HPDE6-E6E7 (cell line): ENCODE results near the gene MTRR.
A peak's percentile ranks its signal among the peaks of the same experiment; 100 is the strongest.
"Not testable (repeated sequence)": the region's sequence is repeated elsewhere in the genome, so short reads cannot be mapped to it uniquely, and the experiment has no call there.

Experiments
- DNase-seq: peaks from one replicate; pipeline ENCODE4 v3.0.0; 2011; ENCODE audit warnings: missing footprints; ENCODE audit errors: extremely low spot score

Gene MTRR

DNA sequence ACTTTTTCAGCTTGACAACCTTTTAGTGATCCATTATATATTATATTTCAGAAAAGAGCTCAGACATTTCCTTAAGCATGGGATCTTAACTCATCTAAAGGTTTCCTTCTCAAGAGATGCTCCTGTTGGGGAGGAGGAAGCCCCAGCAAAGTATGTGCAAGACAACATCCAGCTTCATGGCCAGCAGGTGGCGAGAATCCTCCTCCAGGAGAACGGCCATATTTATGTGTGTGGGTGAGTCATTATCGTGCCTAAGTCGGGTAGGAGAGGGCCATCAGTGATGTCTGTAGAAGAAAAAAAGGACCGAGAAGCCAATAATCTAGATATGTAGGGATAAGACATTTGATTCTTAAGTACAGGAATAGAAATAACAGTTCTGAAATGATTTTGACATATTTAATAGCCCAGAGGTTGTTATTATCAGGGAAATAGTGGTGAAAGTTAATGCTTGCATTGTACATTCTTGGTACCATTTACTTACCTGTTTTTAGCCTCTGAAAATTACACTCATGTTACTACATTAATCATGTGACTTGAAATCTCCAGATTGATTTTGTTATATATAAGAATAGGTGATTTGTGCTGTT lies 28.2 kb downstream of the MTRR start:
- peak; percentile 44 for DNase-seq

GRCh38 chr5:7902201-7902600 lies 33.3 kb downstream of the MTRR start:
- no peak for DNase-seq

GRCh38 chr5:7902666-7903625 lies 34.0 kb downstream of the MTRR start:
- DNase-seq = no peak

DNA sequence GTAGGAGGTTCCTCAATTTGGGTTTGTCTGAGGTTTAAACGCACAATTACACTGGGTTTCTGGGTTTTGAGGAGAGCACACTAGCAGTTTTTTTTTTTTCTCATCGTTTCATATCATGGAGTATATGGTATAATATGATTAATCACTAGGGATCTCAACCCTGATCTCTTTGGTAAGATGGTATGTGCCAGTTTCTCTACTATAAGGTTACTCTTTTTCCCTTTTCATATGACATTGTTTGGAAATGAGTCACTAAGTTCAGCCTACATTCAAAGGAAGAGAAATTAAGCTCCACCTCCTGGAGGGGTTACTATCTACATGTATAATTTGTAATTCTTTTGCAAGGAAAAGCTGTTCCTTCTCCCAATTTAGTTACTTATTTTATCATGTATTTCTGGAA lies 35.2 kb downstream of the MTRR start:
- peak; percentile 26 for DNase-seq

DNA sequence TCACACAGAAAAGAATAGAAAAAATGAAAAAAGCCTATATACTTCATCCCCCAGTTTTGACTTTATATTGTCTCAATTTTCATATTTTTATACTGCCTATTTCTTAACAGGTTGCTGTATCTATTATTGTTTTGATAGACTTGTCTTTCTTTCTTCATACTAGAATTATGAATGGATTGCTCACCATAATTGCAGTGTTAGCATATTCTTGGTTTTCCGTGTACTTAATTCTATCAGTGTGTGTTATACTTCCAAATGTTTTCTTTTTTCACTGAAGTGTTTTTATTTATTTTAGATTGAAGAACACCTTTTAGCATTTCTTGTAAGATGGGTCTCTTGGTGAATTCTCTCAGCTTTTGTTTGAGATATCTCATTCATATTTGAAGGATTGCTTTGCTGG lies 38.7 kb downstream of the MTRR start:
- DNase-seq = no peak

- DNase-seq = no peak
Measured at GRCh38 chr5:7908317-7908716, 39.4 kb downstream of the MTRR start.

- no peak for DNase-seq
Measured at GRCh38 chr5:7910738-7911428, 41.9 kb downstream of the MTRR start.

DNA sequence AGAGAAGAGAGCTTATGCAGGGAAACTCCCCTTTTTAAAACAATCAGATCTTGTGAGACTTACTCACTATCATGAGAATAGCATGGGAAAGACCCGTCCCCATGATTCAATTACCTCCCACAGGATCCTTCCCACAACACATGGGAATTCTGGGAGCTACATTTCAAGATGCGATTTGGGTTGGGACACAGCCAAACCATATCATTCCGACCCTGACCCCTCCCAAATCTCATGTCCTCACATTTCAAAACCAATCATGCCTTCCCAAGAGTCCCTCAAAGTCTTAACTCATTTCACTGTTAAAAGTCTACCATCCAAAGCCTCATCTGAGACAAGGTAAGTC lies 42.5 kb downstream of the MTRR start:
- DNase-seq = not testable (repeated sequence)

DNA sequence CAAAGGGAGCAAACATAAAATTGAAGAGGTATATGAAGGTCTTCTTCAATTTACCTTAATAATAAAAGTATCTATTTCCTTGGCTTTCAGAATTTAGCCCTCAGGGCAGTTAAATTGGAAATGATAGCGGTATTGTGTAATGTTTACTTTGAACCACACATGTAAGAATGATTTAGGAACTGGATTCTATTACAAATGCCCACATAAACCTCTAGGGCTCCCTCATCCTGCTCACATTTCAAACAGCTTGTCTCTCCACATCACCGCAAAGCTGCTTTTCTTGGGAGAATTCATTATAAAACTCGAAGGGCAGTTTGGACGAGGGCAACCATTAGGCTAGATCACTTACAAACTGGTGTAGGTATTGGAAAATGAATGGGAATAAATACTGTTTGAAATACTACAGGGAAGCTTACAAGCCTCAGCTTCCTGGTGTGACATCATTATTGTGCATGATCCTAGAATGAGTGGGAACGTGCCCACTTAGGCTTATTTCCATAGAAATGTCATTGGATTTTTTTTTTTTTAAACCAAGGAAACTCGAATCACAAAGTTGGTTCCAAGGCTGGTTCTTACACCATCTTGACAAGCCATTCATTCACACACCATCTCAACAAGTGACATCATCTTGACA lies 47.3 kb downstream of the MTRR start:
- DNase-seq = no peak

DNA sequence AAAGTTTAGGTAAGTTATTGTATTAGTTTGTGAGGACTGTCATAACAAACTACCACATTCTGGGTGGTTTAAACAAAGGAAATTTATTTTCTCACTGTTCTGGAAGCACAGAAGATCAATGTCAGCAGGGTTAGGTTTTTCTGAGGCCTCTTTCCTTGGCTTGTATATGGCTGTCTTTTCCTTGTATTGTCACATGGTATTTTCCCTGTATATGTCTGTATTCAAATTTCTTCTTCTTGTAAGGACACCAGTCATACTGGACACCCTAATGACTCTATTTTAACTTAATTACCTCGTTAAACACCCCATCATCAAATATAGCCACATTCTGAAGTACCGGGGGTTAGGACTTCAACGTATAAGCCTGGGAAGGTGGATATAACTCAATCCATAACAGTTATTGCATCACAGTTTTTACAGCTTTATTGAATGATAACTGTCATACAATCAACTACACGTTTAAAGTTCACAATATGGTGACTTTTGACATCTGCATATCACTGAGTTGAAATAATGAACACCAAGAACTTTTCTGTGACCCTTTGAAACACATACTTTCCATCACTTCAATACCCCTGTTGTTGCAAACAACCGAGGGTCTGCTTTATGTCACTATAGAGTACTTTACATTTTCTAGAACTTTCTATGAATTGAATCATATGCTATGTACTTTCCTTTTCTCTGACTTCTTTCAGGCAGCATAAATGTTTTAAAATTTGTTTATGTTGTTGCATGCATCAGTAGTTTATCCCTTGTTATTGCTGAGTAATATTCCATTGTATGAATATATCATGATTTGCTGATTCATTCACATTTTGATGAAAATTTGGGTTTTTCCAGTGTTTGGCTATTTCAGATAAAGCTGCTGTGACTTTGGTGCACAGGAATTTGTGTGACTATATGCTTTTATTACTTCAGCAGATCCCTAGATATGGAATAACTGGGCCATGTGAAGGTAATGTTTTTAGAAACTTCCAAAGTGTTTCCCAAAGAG lies 48.5 kb downstream of the MTRR start:
- DNase-seq = no peak

GRCh38 chr5:7925961-7926695 lies 57.2 kb downstream of the MTRR start:
- DNase-seq = no peak

DNA sequence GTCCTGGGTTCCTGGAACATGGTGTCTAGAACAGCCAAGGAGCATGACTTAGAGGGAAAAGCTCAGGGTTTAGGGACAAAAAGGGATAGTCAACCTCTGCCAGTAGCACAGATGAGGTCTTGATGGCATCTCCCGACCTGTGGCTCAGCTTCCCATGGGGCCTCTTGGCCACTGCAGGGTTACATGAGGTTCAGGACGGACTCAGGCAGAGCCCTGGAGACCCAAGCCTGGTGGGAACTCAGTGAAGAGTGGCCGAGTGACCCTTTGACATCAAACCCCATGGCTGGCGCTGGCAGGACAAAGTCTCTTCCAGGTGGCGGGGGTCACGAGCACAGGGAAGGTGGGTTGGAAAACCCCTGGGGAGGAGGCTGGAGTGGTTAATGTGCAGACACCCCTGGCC lies 57.8 kb downstream of the MTRR start:
- DNase-seq = no peak

DNA sequence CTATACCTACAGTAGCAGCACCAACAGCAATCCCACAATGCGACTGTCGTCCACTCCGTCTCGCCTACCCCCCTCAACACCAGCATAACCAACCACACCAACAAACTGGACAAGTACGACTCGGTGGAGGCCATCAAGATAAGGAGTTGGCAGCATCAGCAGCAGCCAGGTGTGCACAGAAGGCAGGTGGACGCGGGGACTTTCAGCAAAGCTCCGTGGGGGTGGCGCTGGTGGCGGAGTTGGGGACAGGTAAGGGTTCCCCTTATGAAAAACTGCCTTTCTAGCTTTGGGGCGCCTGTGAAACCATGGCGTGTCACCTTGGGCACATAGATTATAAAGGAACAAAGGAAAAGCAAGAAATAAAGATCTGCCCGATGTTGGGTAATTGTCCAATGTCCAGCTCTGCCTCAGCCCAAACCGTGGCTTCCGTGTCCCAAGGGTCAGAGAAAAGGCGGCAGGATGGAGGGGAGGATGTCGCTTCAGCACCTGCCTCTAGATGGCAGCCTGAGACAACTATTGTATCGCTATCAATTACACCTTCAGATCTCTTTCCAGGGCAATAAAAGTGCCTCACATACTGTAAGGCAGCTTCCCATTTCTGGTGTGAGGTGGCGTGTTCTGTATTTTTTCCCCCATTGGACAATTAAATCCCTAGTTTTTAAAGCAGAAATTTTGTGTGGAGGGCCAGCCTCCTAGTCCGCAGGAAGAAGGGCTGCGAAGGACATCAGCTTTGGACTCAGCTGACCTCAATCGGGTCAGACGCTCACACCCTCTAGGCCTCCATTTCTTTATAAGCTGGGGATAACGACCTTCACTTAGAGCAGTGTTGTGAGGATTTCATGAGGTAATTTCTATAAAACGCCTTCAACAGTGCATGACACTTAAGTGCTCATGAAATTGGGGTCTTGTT lies 58.8 kb downstream of the MTRR start:
- DNase-seq = peak; percentile 62

DNA sequence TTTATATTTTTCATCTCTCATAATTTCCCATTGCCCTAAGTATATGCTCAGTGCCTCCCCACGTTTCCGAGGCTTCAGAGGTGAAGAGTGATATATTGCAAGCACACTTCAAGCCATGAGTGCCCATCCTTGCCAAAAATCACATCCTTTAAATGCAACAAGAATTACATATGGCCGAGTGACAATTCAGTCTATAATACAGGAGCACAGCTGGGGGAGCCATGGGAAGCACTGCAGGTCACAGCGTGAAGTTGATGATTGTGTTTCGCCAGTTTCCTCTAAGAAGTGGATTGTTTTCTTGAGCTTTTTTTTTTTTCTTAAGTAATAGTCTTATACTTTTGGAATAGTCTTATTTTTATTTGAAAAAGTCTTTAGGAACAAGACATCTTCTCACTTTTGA lies 61.1 kb downstream of the MTRR start:
- no peak for DNase-seq

DNA sequence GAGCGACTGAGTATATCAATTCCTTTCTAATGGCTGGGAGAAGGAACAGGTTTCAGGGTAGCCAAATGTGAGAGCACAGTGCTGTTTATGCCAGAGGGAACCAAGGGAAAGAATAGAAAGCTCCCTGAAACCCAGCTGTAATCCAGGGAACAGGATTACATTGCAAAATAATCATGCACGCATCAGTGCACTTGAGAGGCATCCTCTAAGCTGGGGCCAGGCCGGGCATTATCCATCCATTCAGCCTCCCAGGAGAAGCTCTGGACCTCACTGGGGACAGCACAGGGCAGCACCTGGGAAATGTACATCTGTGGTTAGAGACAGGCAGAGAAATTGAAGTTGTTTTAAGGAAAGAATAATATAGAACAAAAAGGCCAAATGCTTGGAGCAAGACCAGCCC lies 72.7 kb downstream of the MTRR start:
- DNase-seq = no peak

DNA sequence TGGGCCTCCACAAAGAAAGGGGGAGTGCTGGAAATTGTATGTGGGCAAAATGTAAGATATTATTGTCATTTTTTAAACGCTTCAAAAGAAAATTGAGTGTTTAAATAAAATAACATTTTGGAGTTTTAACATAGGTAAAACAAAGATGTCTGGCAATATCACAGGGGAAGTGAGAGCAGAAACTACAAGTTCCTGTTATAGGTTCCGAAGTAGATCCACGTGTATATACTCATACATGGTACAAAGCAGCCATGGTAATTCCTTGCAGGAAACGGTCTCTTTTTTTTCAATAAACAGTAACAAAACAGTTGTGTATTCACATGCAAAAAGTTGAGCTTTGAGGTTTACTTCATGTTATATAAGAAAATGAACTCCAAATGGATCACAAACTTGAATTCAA lies 78.4 kb downstream of the MTRR start:
- DNase-seq = no peak
